H1 (cell line): ENCODE results near the gene WNT2. TPM values are rescaled to one million over a fixed set of nuclear protein-coding genes. Genes with fewer than 3 reads are reported as not detected.

Source experiments
- CTCF ChIA-PET: fragments of 300-600 bp; sonication (Branson Sonifier 250); formaldehyde crosslinking; loops from one replicate; lab custom pipeline; 2021; ENCODE audit not compliant: partially characterized antibody; lab: Charles Lee
- POLR2A ChIA-PET: fragments of 300-600 bp; sonication (Branson Sonifier 250); formaldehyde crosslinking; loops from one replicate; lab custom pipeline; 2021; ENCODE audit warnings: inconsistent platforms; ENCODE audit not compliant: partially characterized antibody; lab: Charles Lee
- DNase-seq, 2 experiments: peaks; one replicate each; pipeline versions ENCODE4 v3.0.0 to v3.0.0-alpha.2; 2010 to 2022; ENCODE audit warnings: low spot score in 2 of 2, low read depth in 1 of 2, mixed read lengths in 1 of 2
- FAIRE-seq: peaks from 2 replicates; lab custom pipeline; 2011; peaks lifted over from hg19 to GRCh38; lab: Jason Lieb, UNC
- H2AFZ ChIP-seq: 2 replicates; pipeline ENCODE4 v1.8.1; 2012; ENCODE audit warnings: low read length, inconsistent platforms
- H2AK5ac ChIP-seq: 2 replicates; pipeline ENCODE4 v1.6.1; 2013; ENCODE audit warnings: low read depth, low read length
- H2BK120ac ChIP-seq: replicated peaks from 2 replicates; pipeline ENCODE3; 2013; ENCODE audit warnings: low read depth, low read length, inconsistent platforms
- H2BK12ac ChIP-seq: 2 replicates; pipeline ENCODE4 v1.6.1; 2013; ENCODE audit warnings: low read depth, low read length
- H2BK15ac ChIP-seq: 2 replicates; pipeline ENCODE4 v1.6.1; 2013; ENCODE audit warnings: low read length
- H2BK20ac ChIP-seq: 2 replicates; pipeline ENCODE4 v1.6.1; 2013; ENCODE audit warnings: low read length
- H2BK5ac ChIP-seq: 2 replicates; pipeline ENCODE4 v1.6.1; 2013; ENCODE audit warnings: low read depth, low read length
- H3K14ac ChIP-seq: 2 replicates; pipeline ENCODE4 v1.6.1; 2013; ENCODE audit warnings: inconsistent platforms; ENCODE audit not compliant: insufficient read length
- H3K18ac ChIP-seq: 2 replicates; pipeline ENCODE4 v1.6.1; 2013; ENCODE audit warnings: low read length; ENCODE audit errors: extremely low read depth
- H3K23ac ChIP-seq: 2 replicates; pipeline ENCODE4 v1.6.1; 2013; ENCODE audit warnings: inconsistent platforms; ENCODE audit not compliant: insufficient read length
- H3K23me2 ChIP-seq: 2 replicates; pipeline ENCODE4 v1.6.1; 2013; ENCODE audit warnings: low read depth, low read length
- H3K27ac ChIP-seq: 2 replicates; pipeline ENCODE4 v1.6.1; 2011; ENCODE audit warnings: low read depth, low read length, inconsistent platforms
- H3K27me3 ChIP-seq, 4 experiments: replicated peaks in 1 of 4; 1 replicate in 1 of 4; 2 replicates in 3 of 4; pipeline versions ENCODE4 v1.6.1 to v1.8.1; 2011 to 2013; ENCODE audit warnings: low read length in 3 of 4, mild to moderate bottlenecking in 3 of 4, inconsistent platforms in 2 of 4, mixed read lengths in 2 of 4, moderate library complexity in 1 of 4; ENCODE audit not compliant: control insufficient read depth in 3 of 4, insufficient read depth in 3 of 4; ENCODE audit errors: extremely low read depth in 1 of 4
- H3K36me3 ChIP-seq, 4 experiments: 2 replicates each; pipeline versions ENCODE4 v1.6.1 to v1.8.1; 2011 to 2013; ENCODE audit warnings: mild to moderate bottlenecking in 4 of 4, low read length in 3 of 4, moderate library complexity in 2 of 4, control low read depth in 1 of 4, inconsistent platforms in 1 of 4; ENCODE audit not compliant: insufficient read depth in 4 of 4, control insufficient read depth in 2 of 4
- H3K4ac ChIP-seq: replicated peaks from 2 replicates; pipeline ENCODE3; 2013; ENCODE audit warnings: low read length, low read depth, mixed read lengths, inconsistent platforms; ENCODE audit not compliant: insufficient read length
- H3K4me1 ChIP-seq, 4 experiments: replicated peaks in 1 of 4; 1 replicate in 1 of 4; 2 replicates in 3 of 4; pipeline versions ENCODE4 v1.6.1 to v1.8.1; 2011 to 2013; ENCODE audit warnings: low read length in 3 of 4, inconsistent platforms in 2 of 4, mixed read lengths in 1 of 4; ENCODE audit not compliant: insufficient read depth in 4 of 4, control insufficient read depth in 3 of 4
- H3K4me2 ChIP-seq, 2 experiments: 2 replicates each; pipeline versions ENCODE4 v1.6.1 to v1.8.1; 2011 to 2013; ENCODE audit warnings: low read depth in 2 of 2, low read length in 2 of 2, control low read depth in 1 of 2, inconsistent platforms in 1 of 2, mild to moderate bottlenecking in 1 of 2; ENCODE audit not compliant: insufficient read depth in 1 of 2
- H3K4me3 ChIP-seq, 4 experiments: fragments of 200-600, 300-600 bp in 1 of 4; sonication (generic), shearing (Covaris generic), sonication (Bioruptor Twin) in 1 of 4; 2 replicates each; pipeline versions ENCODE4 v1.5.1 to v1.8.1; 2011 to 2016; ENCODE audit warnings: low read length in 4 of 4, low read depth in 3 of 4, control low read depth in 2 of 4, inconsistent platforms in 2 of 4, mild to moderate bottlenecking in 2 of 4, mixed read lengths in 1 of 4, moderate library complexity in 1 of 4; ENCODE audit not compliant: insufficient read depth in 2 of 4; ENCODE audit errors: extremely low read depth in 1 of 4
- H3K56ac ChIP-seq: replicated peaks from 2 replicates; pipeline ENCODE3; 2013; ENCODE audit warnings: low read depth, mild to moderate bottlenecking, mixed read lengths, low read length, inconsistent platforms; ENCODE audit not compliant: insufficient read length
- H3K79me1 ChIP-seq: 2 replicates; pipeline ENCODE4 v1.6.1; 2013; ENCODE audit warnings: low read depth, low read length, control low read depth
- H3K79me2 ChIP-seq, 2 experiments: 2 replicates each; pipeline versions ENCODE4 v1.6.1 to v1.8.1; 2012 to 2013; ENCODE audit warnings: low read length in 2 of 2, mild to moderate bottlenecking in 2 of 2, inconsistent platforms in 1 of 2; ENCODE audit not compliant: insufficient read depth in 2 of 2, control insufficient read depth in 1 of 2
- H3K9ac ChIP-seq, 4 experiments: replicated peaks in 1 of 4; 1 replicate in 1 of 4; 2 replicates in 3 of 4; pipeline versions ENCODE4 v1.6.1 to v1.8.1; 2011 to 2013; ENCODE audit warnings: low read depth in 3 of 4, low read length in 3 of 4, control low read depth in 2 of 4, mild to moderate bottlenecking in 2 of 4, moderate library complexity in 2 of 4, inconsistent platforms in 1 of 4; ENCODE audit errors: extremely low read depth in 1 of 4
- H3K9me3 ChIP-seq, 2 experiments: 2 replicates each; pipeline versions ENCODE4 v1.6.1 to v1.8.1; 2012 to 2013; ENCODE audit warnings: mild to moderate bottlenecking in 2 of 2, moderate library complexity in 2 of 2, control low read depth in 1 of 2, inconsistent platforms in 1 of 2, low read depth in 1 of 2, low read length in 1 of 2, mixed read lengths in 1 of 2; ENCODE audit not compliant: insufficient read depth in 2 of 2
- H4K20me1 ChIP-seq, 2 experiments: replicated peaks in 1 of 2; 2 replicates each; pipeline versions ENCODE3 to v1.8.1; 2011 to 2013; ENCODE audit warnings: inconsistent platforms in 2 of 2, low read length in 2 of 2, mild to moderate bottlenecking in 1 of 2; ENCODE audit not compliant: insufficient read depth in 2 of 2, control insufficient read depth in 1 of 2
- H4K5ac ChIP-seq: 2 replicates; pipeline ENCODE4 v1.6.1; 2013; ENCODE audit warnings: low read length, low read depth, mixed read lengths, inconsistent platforms; ENCODE audit not compliant: insufficient read length
- H4K8ac ChIP-seq: 2 replicates; pipeline ENCODE4 v1.8.0; 2013; ENCODE audit warnings: mild to moderate bottlenecking, moderate library complexity, low read length, inconsistent platforms; ENCODE audit not compliant: insufficient read depth; ENCODE audit errors: extremely low read depth
- H4K91ac ChIP-seq: replicated peaks from 2 replicates; pipeline ENCODE3; 2013; ENCODE audit warnings: low read length, mixed read lengths, inconsistent platforms; ENCODE audit not compliant: insufficient read length
- CHD2 ChIP-seq: IDR thresholded peaks from 2 replicates; pipeline ENCODE4 v1.6.1; 2012; ENCODE audit warnings: low read length, improper control_type of control experiment
- GABPA ChIP-seq: IDR thresholded peaks from 2 replicates; pipeline ENCODE4 v1.6.1; 2011; ENCODE audit warnings: mild to moderate bottlenecking, low read length, moderate library complexity, borderline replicate concordance; ENCODE audit not compliant: insufficient read depth
- JUN ChIP-seq: IDR thresholded peaks from 2 replicates; pipeline ENCODE4 v1.6.1; 2011; ENCODE audit warnings: low read depth, mild to moderate bottlenecking, improper control_type of control experiment, low read length
- JUND ChIP-seq: IDR thresholded peaks from 2 replicates; pipeline ENCODE4 v1.6.1; 2011; ENCODE audit warnings: mild to moderate bottlenecking, improper control_type of control experiment, low read length
- RBBP5 ChIP-seq: IDR thresholded peaks from 2 replicates; pipeline ENCODE4 v1.7.1; 2012; ENCODE audit warnings: low read depth, mild to moderate bottlenecking, inconsistent platforms, low read length, moderate library complexity, borderline replicate concordance
- SAP30 ChIP-seq: fragments of 300-600 bp; sonication (generic); IDR thresholded peaks from 2 replicates; pipeline ENCODE4 v1.7.1; 2012; ENCODE audit warnings: low read length, moderate library complexity, mild to moderate bottlenecking, inconsistent platforms; ENCODE audit not compliant: insufficient read depth, insufficient replicate concordance
- SP2 ChIP-seq: IDR thresholded peaks from 2 replicates; pipeline ENCODE4 v1.6.1; 2012; ENCODE audit warnings: mild to moderate bottlenecking, low read length, inconsistent platforms
- SP4 ChIP-seq: IDR thresholded peaks from 2 replicates; pipeline ENCODE4 v1.6.1; 2012; ENCODE audit warnings: low read length, inconsistent platforms
- SUZ12 ChIP-seq: fragments of 200-600 bp; sonication (generic); IDR thresholded peaks from 2 replicates; pipeline ENCODE4 v1.6.1; 2012; ENCODE audit warnings: mild to moderate bottlenecking, inconsistent platforms, low read length, moderate library complexity, mixed read lengths
- TAF1 ChIP-seq: IDR thresholded peaks from 2 replicates; pipeline ENCODE4 v1.6.1; 2011; ENCODE audit warnings: mild to moderate bottlenecking, low read depth, low read length
- WGBS, 2 experiments: shearing (Covaris generic) in 1 of 2; methylation state at CpG; one replicate each; pipeline versions ENCODE4 v1.1.6 to v1.1.7; 2013 to 2015; ENCODE audit warnings: low lambda C conversion rate in 2 of 2, mixed read lengths in 2 of 2, inconsistent platforms in 1 of 2, low coverage in 1 of 2, missing lambda C conversion rate in 1 of 2; ENCODE audit not compliant: insufficient replicate concordance in 2 of 2, insufficient coverage in 1 of 2, insufficient read length in 1 of 2; ENCODE audit errors: extremely low coverage in 1 of 2, missing lambda C conversion rate in 1 of 2; 5-methylcytosine and 5-hydroxymethylcytosine counted together
- polyA plus RNA-seq, 7 experiments: library from polyadenylated mRNA; depleted of rRNA in 3 of 7; stranded (reverse) in 5 of 7; unstranded in 2 of 7; fragments of >200 nt in 5 of 7; fragments of 200-250 nt in 2 of 7; gene quantifications; 1 replicate in 5 of 7; 2 replicates in 1 of 7; 4 replicates in 1 of 7; pipeline versions ENCODE4 v1.2.1 to v1.2.3, GENCODE V29; 2011 to 2013; ENCODE audit warnings: missing spikeins in 2 of 7, mixed read lengths in 2 of 7
- total RNA-seq: library from RNA; stranded (reverse); fragmentation: NEBNext Ultra II Directional; extraction: Animal tissue kit (Norgen Biotek cat#: 25700); gene quantifications from 2 replicates; pipeline ENCODE4 v1.2.1, GENCODE V29; 2021
- TF ChIP-seq, protein P1 (sequence below): IDR thresholded peaks from 2 replicates; pipeline ENCODE4 v1.6.1; 2012; ENCODE audit warnings: inconsistent platforms

The WNT2 gene
- total and polyA plus RNA-seq, 2 of the 8 experiments (the other 6 are each of a cell fraction or from before 2014, with no cell fraction given), result not detected

GRCh38 chr7:117283371-117283770, 39.5 kb downstream of the WNT2 start:
- no peaks in the 10 kb centered on the region for H3K79me1 ChIP-seq
- 100% methylated on average over 3 of the region's 3 CpGs; no CpG with 5 or more reads in 1 of the 2 experiments for WGBS, 2 experiments

More at GRCh38 chr7:117283371-117283770, 39.5 kb downstream of the WNT2 start:
- Histone ChIP-seq H3K4me3 (no peak overlapping the region), H3K4ac (no peak overlapping the region), H3K27me3 (no peaks in the 10 kb centered on the region; a peak in 1 of 7 replicates), H2BK5ac (no peak overlapping the region), H3K9me3 (no peaks in the 10 kb centered on the region), H2BK12ac (no peak overlapping the region), H3K56ac (no peak overlapping the region), H4K20me1 (no peaks in the 10 kb centered on the region), H2BK20ac (no peak overlapping the region), H4K5ac (no peak overlapping the region), H3K23me2 (no peaks in the 10 kb centered on the region), H3K18ac (no peak overlapping the region), H4K8ac (no peak overlapping the region), H3K27ac (no peak overlapping the region), H4K91ac (no peak overlapping the region), H3K9ac (no peak overlapping the region), H3K14ac (no peak overlapping the region), H3K4me1 (no peaks in the 10 kb centered on the region), H2AFZ (no peak overlapping the region), H2BK120ac (no peak overlapping the region), H3K79me2 (no peaks in the 10 kb centered on the region), H3K23ac (no peak overlapping the region), H3K4me2 (no peak overlapping the region), H2BK15ac (no peak overlapping the region), H2AK5ac (no peak overlapping the region), H3K36me3 (no peaks in the 10 kb centered on the region)
- TF ChIP-seq SP2 (no peak), JUN (no peak), GABPA (no peak), TAF1 (no peak), SAP30 (no peak), RBBP5 (no peak), JUND (no peak), SP4 (no peak), CHD2 (no peak), SUZ12 (no peak)
- TF ChIP-seq, protein P1, sequence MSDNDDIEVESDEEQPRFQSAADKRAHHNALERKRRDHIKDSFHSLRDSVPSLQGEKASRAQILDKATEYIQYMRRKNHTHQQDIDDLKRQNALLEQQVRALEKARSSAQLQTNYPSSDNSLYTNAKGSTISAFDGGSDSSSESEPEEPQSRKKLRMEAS, result no peak
- ChIA-PET CTCF (interaction anchor here (1.5 kb wide), 1 partner anchor 123 kb away, joined by 3 read pairs; no protein-coding TSS in a partner anchor), POLR2A (no interaction called here)
- no peak for FAIRE-seq
- DNase-seq, result no peak
